ENCODE measurements around the gene OR4A47. TPM values are rescaled to one million over a fixed set of nuclear protein-coding genes. Genes with fewer than 3 reads are reported as not detected.

The OR4A47 gene, protein sequence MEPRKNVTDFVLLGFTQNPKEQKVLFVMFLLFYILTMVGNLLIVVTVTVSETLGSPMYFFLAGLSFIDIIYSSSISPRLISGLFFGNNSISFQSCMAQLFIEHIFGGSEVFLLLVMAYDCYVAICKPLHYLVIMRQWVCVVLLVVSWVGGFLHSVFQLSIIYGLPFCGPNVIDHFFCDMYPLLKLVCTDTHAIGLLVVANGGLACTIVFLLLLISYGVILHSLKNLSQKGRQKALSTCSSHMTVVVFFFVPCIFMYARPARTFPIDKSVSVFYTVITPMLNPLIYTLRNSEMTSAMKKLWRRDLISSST
- not detected in 2 replicates for total RNA-seq

DNA sequence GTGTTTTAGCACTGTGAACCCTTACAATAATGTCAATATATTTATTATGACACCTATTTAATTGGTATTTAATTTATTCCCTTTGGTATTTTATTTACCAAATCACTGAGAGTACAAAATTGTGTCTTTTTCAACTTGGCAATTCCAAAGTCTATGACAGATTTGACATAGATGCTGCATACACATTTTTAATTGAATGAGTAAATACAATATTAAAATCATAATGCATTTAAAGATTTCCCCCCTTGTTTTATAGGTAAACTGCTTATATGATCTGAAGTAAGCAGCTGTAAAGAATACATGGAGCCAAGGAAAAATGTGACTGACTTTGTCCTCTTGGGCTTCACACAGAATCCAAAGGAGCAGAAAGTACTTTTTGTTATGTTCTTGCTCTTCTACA, at the start of gene OR4A47:
TSS of gene OR4A47 (plus strand) at position 301 of the 400 bp plus-strand sequence. CDS start at position 301, 0 bp downstream.

Other genes starting within 250 kb of the OR4A47 start
- not detected in 2 replicates for gene OR4X2, start 243.7 kb upstream of the OR4A47 start, total RNA-seq
- not detected in 2 replicates for gene OR4X1, start 224.9 kb upstream of the OR4A47 start, total RNA-seq
- gene OR4S1, start 182.6 kb upstream of the OR4A47 start, total RNA-seq = not detected in 2 replicates
- gene OR4C3, start 163.9 kb upstream of the OR4A47 start, total RNA-seq = not detected in 2 replicates
- not detected in 2 replicates for gene OR4C5, start 122.3 kb upstream of the OR4A47 start, total RNA-seq

All from smooth muscle cell of the umbilical artery (primary cell).